ENCODE data around the gene TLCD4.
"Not testable (repeated sequence)": the region's sequence is repeated elsewhere in the genome, so short reads cannot be mapped to it uniquely, and the experiment has no call there.

The TLCD4 gene

DNA sequence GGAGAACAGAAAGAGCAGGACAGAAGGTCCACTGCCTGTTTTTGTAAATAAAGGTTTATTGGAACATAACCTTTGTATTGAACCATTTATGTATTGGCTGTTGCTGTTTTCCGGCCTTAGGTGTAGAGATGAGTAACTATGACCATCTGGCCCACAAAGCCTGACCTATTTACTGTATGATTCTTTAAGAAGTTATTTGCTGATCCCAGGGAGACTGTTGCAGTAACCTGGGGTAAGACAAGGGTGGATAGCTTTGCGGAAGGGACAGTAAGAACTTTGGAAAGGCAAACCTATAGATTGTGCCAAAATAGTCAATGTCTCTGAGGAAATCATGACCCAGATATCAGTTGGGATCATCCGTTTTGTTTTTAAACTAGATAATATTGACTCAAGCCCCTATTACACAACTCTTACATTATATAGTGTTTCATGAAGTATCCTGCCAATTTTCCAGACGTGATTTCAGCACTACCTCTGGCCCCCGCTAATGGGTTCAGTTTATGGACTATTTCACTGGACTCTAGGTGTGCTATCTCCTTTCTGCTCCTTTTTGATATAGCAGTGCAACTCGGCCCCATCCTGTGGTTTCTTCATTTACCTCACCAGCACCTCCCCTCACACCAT, 20.8 kb upstream of the TLCD4 start:
- peak; percentile 18 for DNase-seq

DNA sequence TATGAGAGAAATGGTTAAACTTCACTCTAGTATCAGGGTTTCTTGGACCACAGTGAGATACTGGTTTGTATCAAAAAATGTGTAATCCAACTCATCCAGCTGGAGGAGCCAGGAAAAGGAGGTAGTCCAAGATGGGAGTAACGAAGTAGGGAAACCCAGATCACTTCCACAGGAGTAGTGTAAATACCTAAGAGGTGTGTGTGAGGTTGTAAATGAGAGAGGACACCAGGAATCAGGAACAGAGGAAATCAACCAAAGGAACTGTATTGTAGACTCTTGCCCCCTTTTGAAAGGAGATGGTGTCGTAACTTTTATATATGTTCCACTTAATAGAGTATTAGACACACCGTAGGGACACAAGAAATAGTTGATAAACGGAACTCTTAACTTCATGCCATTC, 19.7 kb upstream of the TLCD4 start:
- DNase-seq, result no peak

DNA sequence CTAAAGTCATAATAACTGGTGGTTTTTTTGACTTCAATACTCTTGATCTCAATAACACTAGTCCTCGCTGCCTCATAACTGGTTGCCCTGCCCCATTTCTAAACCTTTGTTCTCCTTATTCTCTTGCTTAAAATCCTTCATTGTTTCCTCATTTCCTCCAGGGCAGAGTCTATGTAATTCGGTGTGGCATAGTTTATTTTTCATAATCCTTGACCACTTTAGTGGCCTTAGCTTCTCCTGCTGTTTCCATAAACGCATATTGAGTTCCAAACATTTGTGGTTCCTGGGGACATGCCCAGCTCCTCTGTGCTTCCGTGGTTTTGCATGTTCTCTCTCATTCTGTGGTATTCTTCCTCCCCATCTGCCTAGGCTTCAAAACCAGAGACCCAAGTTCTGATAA, 19.0 kb upstream of the TLCD4 start:
- DNase-seq, result peak; percentile 31

DNA sequence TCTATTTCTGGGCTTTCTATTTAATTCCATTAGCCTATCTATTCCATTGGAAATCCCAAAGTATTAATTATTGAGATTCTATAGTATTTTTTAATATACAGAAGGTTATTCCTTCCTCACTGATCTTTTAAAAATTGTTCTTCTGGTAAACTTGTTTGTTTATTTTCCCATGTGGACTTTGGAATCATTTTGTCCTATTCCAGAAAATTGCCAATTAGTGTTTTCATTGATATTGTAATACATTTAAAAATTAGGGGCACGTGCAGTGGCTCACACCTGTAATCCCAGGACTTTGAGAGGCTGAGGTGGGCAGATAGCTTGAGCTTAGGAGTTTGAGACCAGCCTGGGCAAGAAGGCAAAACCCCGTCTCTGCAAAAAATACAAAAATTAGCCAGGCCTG, 8.4 kb upstream of the TLCD4 start:
- no peak for DNase-seq

DNA sequence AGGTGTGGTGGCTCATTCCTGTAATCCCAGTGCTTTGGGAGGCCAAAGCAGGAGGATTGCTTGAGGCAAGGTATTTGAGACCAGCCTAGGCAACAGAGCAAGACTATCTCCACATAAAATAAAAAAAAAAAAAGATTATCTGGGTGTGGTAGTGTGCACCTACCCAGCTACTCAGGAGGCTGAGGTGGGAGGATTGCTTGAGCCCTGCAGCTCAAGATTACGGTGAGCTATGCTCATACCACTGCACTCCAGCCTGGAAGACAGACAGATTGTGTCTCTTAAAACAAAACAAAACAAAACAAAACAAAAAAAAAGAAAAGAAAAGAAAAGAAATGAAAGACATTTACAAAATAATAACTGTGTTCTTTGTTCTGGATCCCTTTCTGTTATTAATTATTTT, 6.1 kb upstream of the TLCD4 start:
- no peak for DNase-seq

DNA sequence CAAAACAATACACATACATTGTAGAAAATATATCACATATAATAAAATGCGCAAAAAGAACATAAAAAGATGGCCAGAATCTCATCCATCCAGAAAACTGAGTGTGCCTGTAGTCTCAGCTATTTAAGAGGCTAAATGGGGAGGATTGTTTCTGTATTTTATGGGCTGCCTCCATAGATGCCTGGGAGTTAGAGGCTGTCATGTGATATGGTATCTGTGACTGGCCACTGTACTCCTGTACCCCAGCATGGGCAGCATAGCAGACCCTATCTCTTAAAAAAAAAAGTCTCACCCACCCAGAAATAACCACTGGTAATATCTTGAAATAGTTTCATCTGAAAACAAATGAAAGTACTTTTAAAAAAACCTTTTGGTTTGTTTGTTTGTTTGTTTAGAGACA, 3.5 kb upstream of the TLCD4 start:
- DNase-seq, result no peak

DNA sequence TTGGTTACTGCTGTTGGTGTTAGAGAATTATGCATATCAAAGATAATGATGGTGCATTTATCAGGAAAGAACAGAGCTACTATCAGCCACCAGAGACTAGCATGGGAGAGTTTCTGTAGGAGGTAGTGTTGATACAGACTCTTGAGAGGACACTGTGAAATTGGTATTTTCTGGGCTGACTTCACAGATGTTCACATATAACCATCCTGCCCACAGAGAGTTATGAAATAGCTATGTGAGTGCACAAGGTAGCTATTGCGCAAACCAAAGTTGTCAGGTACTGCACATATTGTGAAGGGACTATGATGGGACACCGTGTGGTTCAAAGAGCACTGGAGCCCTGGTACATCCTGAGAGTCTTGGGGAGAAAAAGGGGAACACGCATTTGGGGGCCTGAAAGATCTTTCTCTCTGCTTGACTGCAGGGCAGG, 1.4 kb upstream of the TLCD4 start:
- no peak for DNase-seq

DNA sequence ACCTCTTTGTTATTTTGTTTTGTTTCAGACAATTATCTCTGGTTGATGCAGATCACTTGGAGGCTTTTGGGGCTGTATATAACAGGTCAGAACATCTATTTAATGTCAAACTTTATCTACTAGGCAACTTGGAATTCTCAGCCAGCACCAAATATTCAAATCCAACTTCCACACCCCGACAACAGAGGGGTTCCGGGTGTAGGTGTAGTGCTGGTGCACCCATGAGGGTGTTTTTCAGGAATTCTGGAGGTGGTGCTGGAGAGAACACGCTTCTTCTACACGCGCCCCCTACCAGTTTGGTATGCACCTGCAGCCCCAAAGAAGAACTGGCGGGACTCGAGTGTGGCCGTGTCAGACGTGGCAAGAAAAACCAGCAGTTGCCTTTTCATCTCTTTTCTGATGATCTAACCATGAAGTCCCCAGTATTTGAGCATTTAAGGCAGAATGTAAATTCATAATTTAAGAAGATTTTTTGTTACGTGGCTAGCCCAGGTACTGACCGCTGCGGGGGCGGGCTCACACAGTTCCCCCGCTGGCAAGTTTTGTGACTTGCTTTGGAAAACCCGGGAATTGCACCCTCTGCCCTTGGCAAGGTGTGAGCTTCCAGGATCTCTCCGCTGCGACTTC, 462 bp upstream of the TLCD4 start:
- DNase-seq, result peak; percentile 33

DNA sequence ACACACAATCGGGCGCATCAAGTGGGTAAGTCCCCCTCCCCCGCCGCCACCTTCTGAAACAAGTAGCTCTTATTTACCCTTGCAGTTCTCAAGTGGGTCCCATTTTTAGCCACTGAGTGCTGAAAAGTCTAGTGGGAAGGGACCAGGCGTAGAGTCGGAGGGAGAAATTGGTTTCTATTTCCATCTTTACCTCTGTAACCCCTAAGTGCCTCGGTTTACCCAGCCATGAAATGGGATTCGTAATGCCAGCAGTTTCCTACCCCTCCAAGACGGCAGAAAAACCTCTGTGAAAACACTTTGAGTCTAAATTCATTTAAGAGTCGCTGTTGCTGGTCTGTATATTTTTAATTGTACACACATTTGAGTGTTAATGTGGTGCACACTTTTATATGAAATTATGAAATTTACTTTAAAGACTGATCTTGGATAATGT, 928 bp downstream of the TLCD4 start:
- no peak for DNase-seq

DNA sequence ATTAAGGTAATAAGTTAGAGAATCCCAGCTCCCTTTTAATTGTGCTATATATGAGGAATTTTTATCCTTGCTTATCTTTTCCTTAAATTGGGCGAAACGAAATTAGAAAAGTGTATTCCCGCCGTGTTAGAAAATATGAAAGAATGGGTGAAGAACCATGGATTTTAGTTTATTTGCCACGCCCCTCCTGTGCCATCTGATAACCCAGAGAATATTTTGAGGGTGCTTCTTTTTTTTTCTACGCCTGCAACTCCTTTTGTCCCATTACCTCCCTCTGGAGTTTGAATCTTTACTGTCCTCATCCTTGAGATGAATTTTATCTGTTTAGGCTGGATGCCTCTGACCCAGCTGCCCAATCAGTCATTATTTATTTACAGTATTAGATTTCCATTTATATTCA, 1.6 kb downstream of the TLCD4 start:
- DNase-seq, result no peak

DNA sequence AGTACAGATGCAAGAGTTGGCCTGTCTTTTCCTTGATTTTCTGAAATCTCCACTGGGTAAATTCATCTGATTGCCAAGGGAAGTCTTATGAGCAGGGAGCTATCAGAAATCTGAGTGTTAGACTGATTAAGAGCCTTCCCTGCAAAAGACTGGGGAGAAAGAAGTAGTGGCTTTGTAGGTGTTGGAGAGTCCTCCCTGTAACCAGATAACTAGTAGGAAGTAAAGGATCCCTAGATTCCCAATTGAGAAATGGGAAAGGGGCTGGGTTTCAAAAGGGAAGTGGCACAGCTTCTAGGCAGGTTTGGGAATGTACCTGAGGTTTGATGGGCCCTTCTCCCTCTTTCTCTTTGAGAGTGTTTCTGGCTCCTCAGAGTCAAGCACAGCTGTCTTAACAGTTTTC, 2.1 kb downstream of the TLCD4 start:
- DNase-seq, result no peak

DNA sequence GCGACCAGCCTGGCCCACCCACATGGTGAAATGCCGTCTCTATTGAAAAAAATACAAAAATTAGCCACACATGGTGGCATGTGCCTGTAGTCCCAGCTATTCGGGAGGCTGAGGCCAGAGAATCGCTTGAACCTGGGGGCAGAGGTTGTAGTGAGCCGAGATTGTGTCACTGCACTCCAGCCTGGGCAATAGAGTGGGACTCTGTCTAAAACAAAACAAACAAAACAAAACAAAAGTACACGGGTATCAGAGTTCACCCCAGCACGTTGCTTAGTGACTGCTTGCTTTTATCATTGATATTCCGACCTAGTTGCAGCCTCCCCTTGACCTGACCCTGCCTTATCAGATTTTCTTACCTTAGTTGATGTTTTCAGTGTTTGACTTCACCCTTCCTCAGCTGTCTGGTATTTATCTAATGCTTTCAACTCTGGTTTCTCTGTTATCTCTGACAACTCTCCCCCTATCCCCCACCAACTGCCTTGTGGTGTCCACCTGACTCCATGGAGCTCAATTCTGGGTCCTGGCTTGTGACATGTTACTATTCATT, 5.1 kb downstream of the TLCD4 start:
- DNase-seq, result no peak

DNA sequence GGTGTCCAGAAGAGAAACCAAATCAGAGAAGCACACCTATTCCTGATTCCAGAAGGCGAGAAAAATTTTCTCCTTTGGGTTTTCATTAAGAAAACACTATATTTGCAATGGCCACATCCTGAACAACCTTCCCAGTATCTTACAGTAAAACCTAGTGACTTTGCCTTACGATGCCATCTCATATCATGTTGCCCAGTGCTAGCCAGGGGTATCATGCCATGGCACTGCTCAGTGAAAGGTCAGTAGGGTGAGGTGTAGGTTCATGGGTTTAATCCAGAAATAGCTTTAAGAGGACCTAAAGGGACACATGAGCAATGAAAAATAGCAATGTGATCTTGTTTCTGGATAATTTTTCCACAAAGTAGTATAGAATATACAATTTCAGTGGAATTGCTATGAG, 7.2 kb downstream of the TLCD4 start:
- no peak for DNase-seq

DNA sequence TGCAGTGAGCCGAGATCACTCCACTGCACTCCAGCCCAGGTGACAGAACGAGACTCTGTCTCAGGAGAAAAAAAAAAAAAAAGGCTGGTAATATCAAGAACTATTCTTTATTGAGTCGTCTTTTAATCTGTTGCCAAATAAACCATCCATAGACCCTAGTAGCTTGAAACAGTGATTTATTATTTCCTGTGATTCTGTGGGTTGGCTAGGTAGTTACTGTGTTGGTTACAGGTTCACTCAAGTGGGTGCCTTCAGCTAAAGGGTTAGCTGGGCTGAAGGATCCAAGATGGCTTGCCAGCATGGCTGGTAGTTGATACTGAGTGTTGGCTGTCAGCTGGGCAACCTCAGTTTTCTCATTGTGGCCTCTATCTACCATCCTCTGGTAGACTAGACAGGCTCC, 9.2 kb downstream of the TLCD4 start:
- DNase-seq, result no peak

DNA sequence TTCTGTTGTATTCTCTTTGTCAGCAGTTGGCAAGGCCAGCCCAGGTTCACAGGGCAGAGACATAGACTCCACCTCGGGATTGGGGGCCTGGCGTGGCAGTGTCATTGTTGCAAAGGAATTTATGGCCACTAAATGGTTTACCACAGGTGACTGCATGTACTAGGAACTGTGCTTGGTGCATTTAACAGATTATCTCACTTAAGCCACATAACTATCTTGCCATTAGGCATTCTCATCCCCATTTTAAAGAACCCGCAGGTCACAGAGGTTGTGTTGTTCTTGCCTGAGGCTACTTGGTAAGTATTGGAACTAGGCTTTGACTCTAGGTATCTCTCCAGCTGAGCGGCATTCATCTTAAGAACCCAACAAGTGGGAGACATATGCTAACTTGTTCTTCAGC, 9.7 kb downstream of the TLCD4 start:
- no peak for DNase-seq

DNA sequence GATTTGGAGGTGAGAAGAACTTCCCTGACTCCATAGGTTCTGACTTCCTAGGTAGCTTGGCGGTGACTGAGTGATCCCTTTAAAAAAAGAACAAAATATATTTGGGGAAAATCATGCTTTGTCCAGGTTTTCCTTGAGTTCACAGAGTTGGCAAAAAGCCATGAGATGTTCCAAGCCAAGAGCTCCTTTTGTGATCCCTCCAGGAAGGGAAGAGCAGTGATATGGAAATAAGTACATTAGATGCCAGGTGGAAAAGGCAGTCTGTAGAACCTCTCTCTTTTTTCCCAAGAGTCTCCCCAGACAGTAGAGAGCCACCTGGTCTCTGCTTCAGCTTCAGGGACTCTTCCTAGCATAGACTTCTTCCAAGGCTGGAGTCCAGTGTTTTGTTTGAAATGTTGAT, 10.2 kb downstream of the TLCD4 start:
- DNase-seq, result no peak

DNA sequence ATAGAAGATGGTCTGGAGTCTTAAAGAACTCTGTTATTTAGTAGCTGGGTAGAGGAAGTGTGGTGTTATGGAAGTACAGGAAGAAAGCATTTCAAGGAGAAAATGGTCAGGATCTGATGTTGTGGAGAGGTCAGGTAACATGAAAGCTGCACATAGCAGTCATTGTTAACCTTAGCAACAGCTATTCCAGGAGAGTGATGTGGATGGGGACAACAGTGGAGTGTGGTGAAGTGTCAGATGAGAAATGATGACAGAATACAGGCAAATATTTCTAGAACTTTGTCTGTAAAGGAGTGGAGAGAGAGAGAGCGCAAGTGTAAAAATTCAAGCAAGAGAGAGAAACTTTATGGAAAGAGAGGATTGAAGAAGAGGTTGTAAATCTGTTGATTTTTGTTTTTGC, 15.6 kb downstream of the TLCD4 start:
- DNase-seq, result no peak

DNA sequence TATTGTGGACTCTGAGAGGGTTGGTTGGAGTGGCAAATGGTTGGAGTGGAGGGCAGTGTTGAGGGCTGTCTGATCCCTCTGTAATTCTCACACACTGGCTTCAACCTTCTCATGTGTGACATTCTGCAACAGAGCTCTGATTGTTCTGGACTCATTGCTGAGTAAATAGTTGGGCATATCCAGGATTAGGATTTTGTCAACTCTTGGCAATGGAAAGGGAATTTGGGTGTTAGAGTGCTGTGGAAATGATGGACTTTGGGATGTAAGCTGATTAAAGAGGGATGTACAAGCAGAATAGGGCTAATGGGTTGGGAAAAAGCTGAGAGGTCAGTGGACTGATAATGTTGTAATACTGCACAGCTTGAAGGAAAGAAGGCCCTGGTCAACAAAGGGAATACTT, 16.5 kb downstream of the TLCD4 start:
- no peak for DNase-seq

DNA sequence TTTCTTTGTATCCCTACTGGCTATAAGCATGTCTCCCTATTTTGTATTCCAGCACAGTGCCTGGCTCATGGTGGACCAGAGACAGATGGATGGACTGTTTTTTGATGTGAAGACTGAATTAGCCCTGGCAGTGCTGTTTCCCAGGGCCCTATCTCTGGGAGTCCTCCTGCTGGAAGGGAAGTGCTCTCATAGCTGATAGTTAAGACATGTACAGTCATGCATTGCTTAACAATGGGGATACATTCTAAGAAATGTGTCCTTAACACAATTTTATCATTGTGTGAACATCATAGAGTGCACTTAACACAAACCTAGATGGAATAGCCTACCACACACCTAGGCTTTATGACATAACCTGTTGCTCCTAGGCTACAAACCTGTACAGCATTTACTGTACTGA, 21.1 kb downstream of the TLCD4 start:
- DNase-seq, result no peak

DNA sequence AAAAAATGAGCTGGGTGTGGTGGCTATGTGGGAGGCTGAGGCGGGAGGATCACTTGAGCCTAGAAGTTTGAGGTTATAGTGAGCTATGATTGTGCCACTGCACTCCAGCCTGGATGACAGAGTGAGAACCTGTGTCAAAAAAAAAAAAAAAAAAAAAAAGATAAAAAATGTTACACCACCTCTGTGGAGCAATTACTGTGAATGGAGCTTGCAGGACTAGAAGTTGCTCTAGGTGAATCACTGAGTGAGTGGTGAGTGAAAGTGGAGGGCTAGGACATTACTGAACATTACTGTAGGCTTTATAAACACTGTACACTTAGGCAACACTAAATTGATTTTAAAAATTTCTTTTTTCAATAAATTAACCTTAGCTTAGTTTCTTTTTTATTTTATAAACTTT, 21.9 kb downstream of the TLCD4 start:
- no peak for DNase-seq

DNA sequence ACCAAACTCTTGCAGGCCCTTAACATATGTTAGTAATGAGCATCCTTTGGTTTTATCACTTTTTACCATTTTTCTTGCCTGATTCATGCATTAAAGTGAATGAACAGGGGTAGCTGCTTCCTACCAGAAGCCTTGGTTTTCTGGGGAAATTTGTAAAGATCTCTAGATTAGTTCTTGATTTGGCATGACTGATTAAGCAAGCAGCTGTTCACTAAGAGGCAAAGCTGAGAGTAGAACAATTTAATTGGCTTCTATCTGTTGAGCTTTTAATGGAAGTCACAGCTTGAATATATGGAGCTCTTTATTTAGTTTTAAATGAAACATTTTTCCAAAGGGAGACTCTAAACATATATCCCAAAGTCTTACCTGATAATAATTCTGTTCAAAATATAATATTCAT, 23.6 kb downstream of the TLCD4 start:
- no peak for DNase-seq

DNA sequence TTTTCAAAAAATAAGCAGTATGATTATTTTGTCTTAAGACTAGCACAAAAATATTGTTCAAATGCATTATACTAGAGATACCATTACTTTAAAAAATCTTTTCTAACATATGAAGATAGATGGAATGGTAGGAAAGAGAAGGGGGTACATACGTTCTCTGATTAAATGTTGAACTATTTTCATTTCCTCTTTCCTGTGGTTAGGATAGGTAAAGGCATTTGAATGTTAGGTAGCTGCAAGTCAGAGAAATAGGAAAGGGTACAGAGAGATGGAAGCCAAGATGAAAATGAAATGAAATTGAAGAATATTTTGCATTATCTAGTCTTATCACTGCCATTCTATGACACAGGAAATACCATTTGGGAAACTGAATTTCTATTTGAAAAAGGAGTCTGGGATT, 28.3 kb downstream of the TLCD4 start:
- DNase-seq, result no peak

DNA sequence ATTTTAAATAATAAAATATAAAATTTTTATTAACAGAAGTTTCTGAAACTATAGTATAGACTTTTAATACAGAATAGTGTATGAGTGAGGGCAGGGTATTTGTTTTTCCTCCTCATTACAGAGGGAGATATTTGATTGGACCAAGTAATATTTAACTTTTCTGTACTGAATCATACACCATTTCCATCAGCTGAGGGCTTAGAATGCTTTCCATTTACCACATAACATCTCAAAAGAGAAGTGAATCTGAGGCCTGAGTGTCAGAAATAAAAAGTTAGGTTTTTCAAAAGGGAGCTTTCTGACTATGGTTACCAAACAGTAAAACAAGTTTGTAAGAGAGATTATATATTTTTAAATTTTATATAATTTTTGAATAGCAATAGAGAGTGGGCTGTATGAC, 29.5 kb downstream of the TLCD4 start:
- DNase-seq, result no peak

DNA sequence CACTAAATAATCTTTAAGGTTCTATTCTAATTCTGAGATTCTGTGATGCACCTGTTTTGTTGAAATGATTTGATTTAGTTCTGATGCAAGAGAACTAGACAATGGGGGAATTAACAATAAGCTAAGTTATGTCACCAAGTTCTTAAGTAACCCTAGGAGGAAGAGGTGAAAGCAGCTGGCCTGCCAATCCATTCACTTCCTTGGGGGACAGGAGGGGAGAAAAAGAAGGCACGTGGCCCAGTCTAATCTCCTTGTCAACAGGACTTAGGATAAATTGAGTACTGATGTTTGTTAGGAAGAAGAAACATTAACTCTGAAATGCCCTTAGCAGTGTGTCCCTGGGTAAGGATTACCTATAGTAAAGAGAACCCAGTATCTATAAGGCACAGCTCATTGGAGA, 36.9 kb downstream of the TLCD4 start:
- no peak for DNase-seq

DNA sequence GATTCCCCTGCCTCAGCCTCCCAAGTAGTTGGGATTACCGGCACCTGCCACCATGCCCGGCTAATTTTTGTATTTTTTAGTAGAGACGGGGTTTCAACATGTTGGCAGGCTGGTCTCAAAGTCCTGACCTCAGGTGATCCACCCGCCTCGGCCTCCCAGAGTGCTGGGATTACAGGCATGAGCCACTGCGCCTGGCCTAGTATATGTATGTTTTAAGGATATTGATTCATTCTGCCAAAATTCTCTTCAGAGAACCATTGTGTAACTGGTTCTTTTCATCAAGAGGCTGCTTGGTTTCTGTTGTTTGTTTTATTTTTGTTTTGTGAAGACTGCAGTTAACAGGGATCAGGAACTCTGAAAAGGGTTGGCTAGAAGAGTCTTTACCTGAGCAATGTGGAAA, 48.4 kb downstream of the TLCD4 start:
- DNase-seq, result not testable (repeated sequence)
